Measurements from ENCODE around the gene MAPK1IP1L.

DNA sequence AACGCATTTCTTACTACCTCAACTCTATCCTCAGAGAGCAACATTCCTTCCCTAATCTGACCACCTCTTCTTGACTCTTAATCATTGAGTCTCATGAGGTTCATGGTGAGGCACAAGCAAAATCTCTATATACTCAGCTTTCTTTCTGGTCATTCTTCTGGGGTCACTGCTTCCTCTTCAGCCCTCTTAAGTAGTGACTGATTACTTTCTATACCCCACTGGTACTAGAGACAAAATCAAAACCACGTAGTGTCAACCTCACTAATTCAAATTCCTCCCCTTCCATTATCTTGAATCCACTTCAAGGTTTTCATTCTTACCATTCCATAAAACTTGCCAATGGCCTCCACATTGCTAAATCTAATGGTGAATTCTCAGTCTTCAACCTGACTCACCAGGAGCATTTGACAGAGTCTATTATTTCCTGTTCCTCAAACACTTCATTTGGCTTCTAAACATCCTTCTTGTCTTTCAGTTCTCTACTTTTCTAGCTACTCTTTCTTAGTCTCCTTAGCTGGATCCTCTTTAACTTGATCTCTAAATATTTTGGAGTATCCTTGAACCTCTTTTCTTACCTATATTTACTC lies 31.4 kb upstream of the MAPK1IP1L start:
- TF ChIP-seq JUND (IDR thresholded peaks at IDR 0.05) = no peak
- no peak for TF ChIP-seq MEF2A (IDR thresholded peaks at IDR 0.05; ENCODE audit: borderline replicate concordance, low read depth)
- no peak for TF ChIP-seq EZH2phosphoT487 (IDR thresholded peaks at IDR 0.05; ENCODE audit: borderline replicate concordance, low read depth)
- TF ChIP-seq, protein P1, sequence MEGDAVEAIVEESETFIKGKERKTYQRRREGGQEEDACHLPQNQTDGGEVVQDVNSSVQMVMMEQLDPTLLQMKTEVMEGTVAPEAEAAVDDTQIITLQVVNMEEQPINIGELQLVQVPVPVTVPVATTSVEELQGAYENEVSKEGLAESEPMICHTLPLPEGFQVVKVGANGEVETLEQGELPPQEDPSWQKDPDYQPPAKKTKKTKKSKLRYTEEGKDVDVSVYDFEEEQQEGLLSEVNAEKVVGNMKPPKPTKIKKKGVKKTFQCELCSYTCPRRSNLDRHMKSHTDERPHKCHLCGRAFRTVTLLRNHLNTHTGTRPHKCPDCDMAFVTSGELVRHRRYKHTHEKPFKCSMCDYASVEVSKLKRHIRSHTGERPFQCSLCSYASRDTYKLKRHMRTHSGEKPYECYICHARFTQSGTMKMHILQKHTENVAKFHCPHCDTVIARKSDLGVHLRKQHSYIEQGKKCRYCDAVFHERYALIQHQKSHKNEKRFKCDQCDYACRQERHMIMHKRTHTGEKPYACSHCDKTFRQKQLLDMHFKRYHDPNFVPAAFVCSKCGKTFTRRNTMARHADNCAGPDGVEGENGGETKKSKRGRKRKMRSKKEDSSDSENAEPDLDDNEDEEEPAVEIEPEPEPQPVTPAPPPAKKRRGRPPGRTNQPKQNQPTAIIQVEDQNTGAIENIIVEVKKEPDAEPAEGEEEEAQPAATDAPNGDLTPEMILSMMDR (IDR thresholded peaks at IDR 0.05) = no peak
- no peak for TF ChIP-seq FOXM1 (IDR thresholded peaks at IDR 0.05; ENCODE audit: low read depth)
- no peak for TF ChIP-seq SMC3 (IDR thresholded peaks at IDR 0.05; ENCODE audit: low read depth, low read length)
- TF ChIP-seq TCF12 (IDR thresholded peaks at IDR 0.05) = no peak
- no peak for TF ChIP-seq RAD21 (IDR thresholded peaks at IDR 0.05; ENCODE audit: low read length)
- TF ChIP-seq, protein P2, sequence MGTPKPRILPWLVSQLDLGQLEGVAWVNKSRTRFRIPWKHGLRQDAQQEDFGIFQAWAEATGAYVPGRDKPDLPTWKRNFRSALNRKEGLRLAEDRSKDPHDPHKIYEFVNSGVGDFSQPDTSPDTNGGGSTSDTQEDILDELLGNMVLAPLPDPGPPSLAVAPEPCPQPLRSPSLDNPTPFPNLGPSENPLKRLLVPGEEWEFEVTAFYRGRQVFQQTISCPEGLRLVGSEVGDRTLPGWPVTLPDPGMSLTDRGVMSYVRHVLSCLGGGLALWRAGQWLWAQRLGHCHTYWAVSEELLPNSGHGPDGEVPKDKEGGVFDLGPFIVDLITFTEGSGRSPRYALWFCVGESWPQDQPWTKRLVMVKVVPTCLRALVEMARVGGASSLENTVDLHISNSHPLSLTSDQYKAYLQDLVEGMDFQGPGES (IDR thresholded peaks at IDR 0.05; ENCODE audit: low read depth, low read length) = no peak
- no peak for TF ChIP-seq TAF1 (IDR thresholded peaks at IDR 0.05; ENCODE audit: borderline replicate concordance, low read depth, low read length)
- no peak for TF ChIP-seq ELF1 (IDR thresholded peaks at IDR 0.05)
- no peak for TF ChIP-seq NFIC (IDR thresholded peaks at IDR 0.05; ENCODE audit: borderline replicate concordance)
- no peak for TF ChIP-seq RFX5 (IDR thresholded peaks at IDR 0.05; ENCODE audit: low read length)
- no peak for TF ChIP-seq YY1 (IDR thresholded peaks at IDR 0.05; ENCODE audit: low read depth)
